Activated T-helper 2 cell treated with anti-CD3 and anti-CD28 coated beads, Interferon-gamma antibody, Interleukin-2, Interleukin-4, amounts not matched to agents 10 μg/mL and 5 μg/mL and 100 μg/mL, durations not matched to agents 14 hours and 24 hours and 36 hours (primary cell): ENCODE measurements around the gene SMG5. TPM values are rescaled to one million over a fixed set of nuclear protein-coding genes. Genes with fewer than 3 reads are reported as not detected.

Experiments
- DNase-seq: peaks from one replicate; pipeline ENCODE4 v3.0.0; 2021; ENCODE audit warnings: low spot score
- H3K27ac Mint-ChIP-seq: one replicate; pipeline ENCODE4 v1.8.0; 2021; ENCODE audit warnings: mixed read lengths
- H3K27me3 Mint-ChIP-seq: one replicate; pipeline ENCODE4 v1.8.0; 2021; ENCODE audit warnings: low read depth, mixed read lengths
- H3K36me3 Mint-ChIP-seq: one replicate; pipeline ENCODE4 v1.8.0; 2021; ENCODE audit warnings: low read depth, mixed read lengths
- H3K4me1 Mint-ChIP-seq: one replicate; pipeline ENCODE4 v1.8.0; 2021; ENCODE audit warnings: low read depth, mixed read lengths
- H3K4me3 Mint-ChIP-seq: one replicate; pipeline ENCODE4 v1.8.0; 2021; ENCODE audit warnings: low read depth, mild to moderate bottlenecking, moderate library complexity, mixed read lengths
- H3K9me3 Mint-ChIP-seq: one replicate; pipeline ENCODE4 v1.8.0; 2021; ENCODE audit warnings: mixed read lengths
- intact Hi-C: fragments of 100-400 bp; cut with micrococcal nuclease; formaldehyde crosslinking; loops from one replicate; pipeline ENCODE4 v1.15.1; 2023
- total RNA-seq: library from RNA; stranded (reverse); gene quantifications from 2 replicates; pipeline ENCODE4 v1.2.3, GENCODE V29; 2022

Gene SMG5
- total RNA-seq, 1 donor from 2014 or later: 89.3 TPM

- H3K4me1 Mint-ChIP-seq: peaks cover 3% of the 10 kb centered on the region
- no peaks in the 10 kb centered on the region for H3K27me3 Mint-ChIP-seq
- H3K9me3 Mint-ChIP-seq: no peaks in the 10 kb centered on the region
- intact Hi-C loops: no loop called here
- no peak overlapping the region for H3K4me3 Mint-ChIP-seq
- H3K27ac Mint-ChIP-seq: no peak overlapping the region
- DNase-seq: no peak
- peaks cover 59% of the 10 kb centered on the region for H3K36me3 Mint-ChIP-seq
These were observed 46.5 kb downstream of the SMG5 start for GRCh38 chr1:156236164-156236563.

GRCh38 chr1:156233426-156234127 is 49.0 kb downstream of the SMG5 start:
- no peaks in the 10 kb centered on the region for H3K9me3 Mint-ChIP-seq
- intact Hi-C loops: no loop called here
- no peaks in the 10 kb centered on the region for H3K27me3 Mint-ChIP-seq
- peak overlapping the region; percentile 42 for H3K27ac Mint-ChIP-seq
- H3K4me3 Mint-ChIP-seq: no peak overlapping the region
- H3K36me3 Mint-ChIP-seq: peaks cover 55% of the 10 kb centered on the region
- no peak for DNase-seq
- H3K4me1 Mint-ChIP-seq: peaks cover 8% of the 10 kb centered on the region

GRCh38 chr1:156232201-156232894 is 50.3 kb downstream of the SMG5 start:
- Mint-ChIP-seq H3K4me1 (peaks cover 10% of the 10 kb centered on the region), H3K27ac (no peak overlapping the region), H3K4me3 (no peak overlapping the region), H3K36me3 (peaks cover 53% of the 10 kb centered on the region), H3K27me3 (no peaks in the 10 kb centered on the region), H3K9me3 (no peaks in the 10 kb centered on the region)
- DNase-seq: no peak
- intact Hi-C loops: no loop called here

- H3K27me3 Mint-ChIP-seq: no peaks in the 10 kb centered on the region
- H3K9me3 Mint-ChIP-seq: no peaks in the 10 kb centered on the region
- no peak overlapping the region for H3K27ac Mint-ChIP-seq
- intact Hi-C loops: no loop called here
- H3K4me3 Mint-ChIP-seq: no peak overlapping the region
- DNase-seq: no peak
- peaks cover 20% of the 10 kb centered on the region for H3K4me1 Mint-ChIP-seq
- peaks cover 50% of the 10 kb centered on the region for H3K36me3 Mint-ChIP-seq
These were observed 52.2 kb downstream of the SMG5 start for GRCh38 chr1:156230473-156230837.

GRCh38 chr1:156229809-156230472 is 52.7 kb downstream of the SMG5 start:
- H3K36me3 Mint-ChIP-seq: peaks cover 53% of the 10 kb centered on the region
- no peaks in the 10 kb centered on the region for H3K27me3 Mint-ChIP-seq
- no peak overlapping the region for H3K27ac Mint-ChIP-seq
- no peak for DNase-seq
- peaks cover 22% of the 10 kb centered on the region for H3K4me1 Mint-ChIP-seq
- no peaks in the 10 kb centered on the region for H3K9me3 Mint-ChIP-seq
- H3K4me3 Mint-ChIP-seq: no peak overlapping the region
- intact Hi-C loops: no loop called here

- no peaks in the 10 kb centered on the region for H3K27me3 Mint-ChIP-seq
- peaks cover 52% of the 10 kb centered on the region for H3K36me3 Mint-ChIP-seq
- H3K27ac Mint-ChIP-seq: peak overlapping the region; percentile 77
- H3K9me3 Mint-ChIP-seq: no peaks in the 10 kb centered on the region
- peaks cover 26% of the 10 kb centered on the region for H3K4me1 Mint-ChIP-seq
- H3K4me3 Mint-ChIP-seq: no peak overlapping the region
- intact Hi-C loops: no loop called here
- DNase-seq: no peak
These were observed 54.1 kb downstream of the SMG5 start for GRCh38 chr1:156228501-156228900.

GRCh38 chr1:156226782-156227181 is 55.8 kb downstream of the SMG5 start:
- DNase-seq: no peak
- no peaks in the 10 kb centered on the region for H3K27me3 Mint-ChIP-seq
- H3K9me3 Mint-ChIP-seq: no peaks in the 10 kb centered on the region
- H3K4me3 Mint-ChIP-seq: no peak overlapping the region
- peaks cover 62% of the 10 kb centered on the region for H3K36me3 Mint-ChIP-seq
- H3K4me1 Mint-ChIP-seq: peaks cover 44% of the 10 kb centered on the region
- H3K27ac Mint-ChIP-seq: peak overlapping the region; percentile 83
- intact Hi-C loops: loop anchor here (1.0 kb wide), 1 partner anchor 8 kb away; no protein-coding TSS in a partner anchor

GRCh38 chr1:156226116-156226538 is 56.5 kb downstream of the SMG5 start:
- H3K4me3 Mint-ChIP-seq: no peak overlapping the region
- intact Hi-C loops: loop anchor here (1.0 kb wide), 1 partner anchor 8 kb away; no protein-coding TSS in a partner anchor
- peaks cover 50% of the 10 kb centered on the region for H3K4me1 Mint-ChIP-seq
- no peaks in the 10 kb centered on the region for H3K9me3 Mint-ChIP-seq
- H3K27me3 Mint-ChIP-seq: no peaks in the 10 kb centered on the region
- H3K27ac Mint-ChIP-seq: peak overlapping the region; percentile 83
- H3K36me3 Mint-ChIP-seq: peaks cover 67% of the 10 kb centered on the region
- DNase-seq: no peak

GRCh38 chr1:156225677-156226014 is 57.0 kb downstream of the SMG5 start:
- Mint-ChIP-seq H3K4me1 (peaks cover 53% of the 10 kb centered on the region), H3K9me3 (no peaks in the 10 kb centered on the region), H3K27ac (peak overlapping the region; percentile 89), H3K4me3 (no peak overlapping the region), H3K36me3 (peaks cover 71% of the 10 kb centered on the region), H3K27me3 (no peaks in the 10 kb centered on the region)
- intact Hi-C loops: loop anchor here (1.0 kb wide), 4 partner anchors 7 to 135 kb away; no protein-coding TSS in a partner anchor
- no peak for DNase-seq

GRCh38 chr1:156221986-156222692 is 60.5 kb downstream of the SMG5 start:
- Mint-ChIP-seq H3K4me1 (peaks cover 64% of the 10 kb centered on the region), H3K4me3 (peak overlapping the region; percentile 46), H3K27me3 (no peaks in the 10 kb centered on the region), H3K27ac (peak overlapping the region; percentile 96), H3K9me3 (no peaks in the 10 kb centered on the region), H3K36me3 (peaks cover 72% of the 10 kb centered on the region)
- DNase-seq: no peak
- intact Hi-C loops: loop anchor here (2.0 kb wide), 1 partner anchor 125 kb away; no protein-coding TSS in a partner anchor

- Mint-ChIP-seq H3K27me3 (no peaks in the 10 kb centered on the region), H3K36me3 (peaks cover 64% of the 10 kb centered on the region), H3K4me1 (peaks cover 56% of the 10 kb centered on the region), H3K27ac (peak overlapping the region; percentile 96), H3K9me3 (no peaks in the 10 kb centered on the region), H3K4me3 (no peak overlapping the region)
- intact Hi-C loops: no loop called here
- no peak for DNase-seq
These were observed 62.4 kb downstream of the SMG5 start for GRCh38 chr1:156220226-156220625.

GRCh38 chr1:156217871-156218270 is 64.8 kb downstream of the SMG5 start:
- intact Hi-C loops: loop anchor here (1.0 to 10.0 kb wide), 3 partner anchors 8 to 287 kb away; partner anchors contain the start of gene MEF2D
- H3K36me3 Mint-ChIP-seq: peaks cover 69% of the 10 kb centered on the region
- H3K27me3 Mint-ChIP-seq: no peaks in the 10 kb centered on the region

More at GRCh38 chr1:156217871-156218270, 64.8 kb downstream of the SMG5 start:
- DNase-seq: peak; percentile 35
- peak overlapping the region; percentile 40 for H3K4me3 Mint-ChIP-seq
- no peaks in the 10 kb centered on the region for H3K9me3 Mint-ChIP-seq
- H3K27ac Mint-ChIP-seq: peak overlapping the region; percentile 96
- peaks cover 54% of the 10 kb centered on the region for H3K4me1 Mint-ChIP-seq
